HT1080 (cell line): Measurements from ENCODE around the gene LASP1. TPM values are rescaled to one million over a fixed set of nuclear protein-coding genes. Genes with fewer than 3 reads are reported as not detected.

Experiments
- small RNA-seq: library from RNA; depleted of rRNA; stranded (forward); fragments of <200 nt; gene quantifications from one replicate; pipeline ENCODE3, GENCODE V24; 2014
- total RNA-seq: library from RNA; depleted of rRNA; stranded (reverse); fragments of >200 nt; shearing (Covaris generic); gene quantifications from 2 replicates; pipeline ENCODE4 v1.2.3, GENCODE V29; 2014; rRNA removed

LASP1 gene
- total RNA-seq, 1 experiment from 2014 or later: 207 TPM

Small RNAs within 50 kb of the gene (small RNA-seq; reads per million reads assigned to genes)
- not detected for gene MIR4727
- not detected for gene MIR6779
- not detected for gene SNORA21
- not detected for gene SNORA21B

Other genes with a start within 250 kb of the LASP1 start
- 3.3 and 3.9 TPM in 2 replicates for gene EPOP, start 195.1 kb upstream of the LASP1 start, total RNA-seq
- gene MLLT6, start 164.8 kb upstream of the LASP1 start, total RNA-seq: 31.7 and 38.5 TPM in 2 replicates
- gene CISD3, start 139.7 kb upstream of the LASP1 start, total RNA-seq: 14.3 and 15.2 TPM in 2 replicates
- gene PCGF2, start 121.7 kb upstream of the LASP1 start, total RNA-seq: 10.1 and 14.3 TPM in 2 replicates
- gene PSMB3, start 117.3 kb upstream of the LASP1 start, total RNA-seq: 388 and 548 TPM in 2 replicates
- 33.8 and 42.2 TPM in 2 replicates for gene PIP4K2B, start 70.5 kb upstream of the LASP1 start, total RNA-seq
- gene CWC25, start 44.7 kb upstream of the LASP1 start, total RNA-seq: 9.6 and 11.0 TPM in 2 replicates
- gene RPL23, start 16.3 kb upstream of the LASP1 start, total RNA-seq: 1,772 and 2,098 TPM in 2 replicates
- gene FBXO47, start 97.3 kb downstream of the LASP1 start, total RNA-seq: not detected in 2 replicates